Stimulated activated CD4-positive, alpha-beta T cell treated with anti-CD3 and anti-CD28 coated beads, TNF-alpha, amount 100 ng/mL, for 24 hours (primary cell): Measurements from ENCODE around the gene GLRX3.
"Not testable (repeated sequence)": the region's sequence is repeated elsewhere in the genome, so short reads cannot be mapped to it uniquely, and the experiment has no call there.

Source experiments
- DNase-seq, 3 experiments: peaks; one replicate each; pipeline ENCODE4 v3.0.0-alpha.2; 2020; ENCODE audit warnings: low read depth in 3 of 3

GLRX3 gene

DNA sequence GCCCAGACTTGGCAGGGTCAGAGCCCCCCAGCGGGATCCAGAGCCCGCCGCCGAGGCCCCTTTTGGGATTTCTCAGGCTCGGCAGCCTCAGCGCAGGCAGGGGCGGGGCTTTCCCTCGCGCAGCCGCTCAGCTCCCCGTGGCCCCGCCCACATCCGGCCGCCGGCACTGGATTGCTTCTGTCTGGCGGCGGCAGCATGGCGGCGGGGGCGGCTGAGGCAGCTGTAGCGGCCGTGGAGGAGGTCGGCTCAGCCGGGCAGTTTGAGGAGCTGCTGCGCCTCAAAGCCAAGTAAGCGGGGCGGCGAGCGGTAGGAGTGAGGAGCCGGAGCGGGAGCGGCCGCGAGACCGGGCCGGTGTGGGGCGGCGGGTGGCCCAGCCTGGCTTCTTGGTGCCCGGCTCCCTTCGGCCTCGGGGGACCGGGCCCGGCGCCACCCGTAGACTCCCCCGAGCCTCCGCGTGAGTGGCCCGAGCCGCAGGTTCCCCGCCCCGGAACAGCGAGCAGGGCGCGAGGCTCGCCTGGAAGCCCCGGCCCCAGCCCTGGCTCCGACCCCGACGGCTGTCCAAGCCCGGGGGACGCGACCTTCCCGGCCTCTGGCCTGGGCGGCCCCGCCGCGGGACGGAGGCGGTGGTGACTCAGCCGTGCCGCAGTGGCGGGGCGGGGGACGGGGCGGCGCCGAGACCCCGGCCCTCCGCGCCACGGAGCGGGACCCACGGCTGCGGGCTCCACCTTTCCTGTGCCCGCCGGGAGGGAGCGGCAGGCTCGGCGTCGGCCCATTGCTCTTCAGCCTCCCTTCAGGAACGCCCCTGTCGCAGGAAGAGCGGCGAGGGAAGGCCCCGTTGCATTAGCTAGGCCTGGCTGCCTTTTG is at the start of gene GLRX3:
GLRX3 (plus strand) TSS at position 166 of the 864 bp plus-strand sequence; CDS start at position 196, 30 bp downstream.
- DNase-seq, result peak; percentile 77 to 87 (median 80)

- not testable (repeated sequence) for DNase-seq
Observed at GRCh38 chr10:130090565-130090964, 45.6 kb upstream of the GLRX3 start.

GRCh38 chr10:130099344-130099743 is 36.8 kb upstream of the GLRX3 start:
- DNase-seq, result no peak

- no peak for DNase-seq
Observed at GRCh38 chr10:130105724-130106123, 30.5 kb upstream of the GLRX3 start.

GRCh38 chr10:130108146-130108545 is 28.0 kb upstream of the GLRX3 start:
- DNase-seq, result peak in 1 of 3 experiments; percentile 12

GRCh38 chr10:130108934-130109604 is 27.1 kb upstream of the GLRX3 start:
- DNase-seq, result no peak

DNA sequence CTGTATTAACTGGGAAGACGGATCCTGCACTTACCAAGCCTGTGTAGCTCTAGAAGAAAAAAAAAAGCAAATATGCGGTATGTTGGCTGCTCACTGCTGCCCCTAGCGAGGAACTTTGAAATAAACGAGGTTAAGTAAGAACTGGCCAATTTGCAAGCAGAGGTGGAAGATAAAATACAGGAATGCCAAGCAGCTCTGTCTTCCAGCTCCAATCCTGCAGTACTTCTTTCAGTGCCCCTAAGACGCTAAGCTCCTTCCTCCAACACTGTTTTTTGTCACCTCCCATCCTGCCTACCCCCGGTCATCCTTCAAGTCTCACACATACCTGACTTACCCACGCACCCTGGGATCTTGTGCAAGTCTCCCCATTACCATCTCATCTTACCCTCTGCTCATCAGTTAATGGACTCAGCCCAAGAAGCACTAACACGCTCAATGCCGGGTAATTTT is 26.4 kb upstream of the GLRX3 start:
- DNase-seq, result peak; percentile 42 to 66 (median 44)

DNA sequence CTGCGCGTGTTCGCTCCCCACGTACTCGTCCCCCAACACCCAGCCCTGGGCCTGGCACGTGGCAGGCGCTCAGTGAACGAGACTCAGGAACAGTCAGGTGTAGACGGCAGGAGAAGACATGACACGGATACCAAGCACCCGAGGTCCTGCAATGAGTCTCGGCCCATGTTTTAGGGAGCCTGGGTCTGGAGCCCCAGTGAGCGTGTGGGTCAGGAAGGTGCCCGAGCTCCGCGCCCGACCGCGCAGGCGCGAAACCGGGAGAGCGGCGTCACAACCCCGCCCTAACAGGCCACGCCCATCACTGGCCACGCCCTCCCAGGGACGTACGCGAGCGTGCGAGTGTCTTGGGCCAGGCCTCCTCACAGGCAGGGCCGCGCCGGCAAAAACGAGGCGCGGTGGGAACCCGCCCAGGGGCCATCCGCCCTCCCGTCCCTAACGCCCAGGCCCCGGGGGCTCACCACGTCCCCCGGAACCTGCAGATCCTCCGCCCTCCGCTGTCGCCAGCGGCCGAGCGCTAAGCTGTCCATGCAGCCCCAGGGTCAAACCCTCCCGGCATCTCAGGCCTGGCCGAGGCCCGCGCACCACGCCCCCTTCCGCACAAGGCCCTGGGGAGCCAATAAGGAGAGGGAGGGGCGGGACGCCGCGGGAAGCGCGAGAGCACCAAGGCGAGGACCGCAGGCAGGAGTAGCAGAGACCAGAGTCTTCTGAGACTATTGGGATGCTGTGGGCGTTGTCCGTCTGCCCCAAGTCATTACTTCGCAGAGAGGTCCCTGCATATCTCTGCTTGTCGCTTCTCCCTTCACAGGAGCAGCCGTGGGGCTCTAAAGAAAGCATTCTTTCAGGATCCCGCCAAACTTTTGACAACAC is 25.7 kb upstream of the GLRX3 start, which contains the start of gene C10orf143:
C10orf143 (minus strand) TSS at position 585 of the 867 bp plus-strand sequence; CDS start at position 527, 58 bp downstream.
- peak; percentile 95 to 99 (median 96) for DNase-seq

GRCh38 chr10:130111113-130111851 is 24.9 kb upstream of the GLRX3 start:
- DNase-seq, result peak; percentile 80 to 91 (median 91)

DNA sequence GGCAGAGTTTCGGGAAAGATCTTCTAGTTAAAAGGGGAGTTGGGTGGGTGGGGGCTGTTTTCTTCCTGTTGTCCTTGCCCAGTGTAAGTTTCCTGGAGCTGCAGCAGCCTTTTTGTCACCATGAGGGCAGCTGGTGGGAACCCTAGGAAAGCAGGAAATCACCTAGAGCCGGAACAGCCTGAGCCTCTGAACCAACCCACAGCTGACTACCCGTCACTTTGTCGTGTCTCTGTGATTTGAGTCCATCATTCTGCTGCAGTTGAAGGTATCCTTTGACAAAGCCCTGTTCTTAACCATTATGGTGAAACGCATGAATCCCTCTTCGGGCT is 24.4 kb upstream of the GLRX3 start:
- DNase-seq, result peak in 1 of 3 experiments; percentile 13

DNA sequence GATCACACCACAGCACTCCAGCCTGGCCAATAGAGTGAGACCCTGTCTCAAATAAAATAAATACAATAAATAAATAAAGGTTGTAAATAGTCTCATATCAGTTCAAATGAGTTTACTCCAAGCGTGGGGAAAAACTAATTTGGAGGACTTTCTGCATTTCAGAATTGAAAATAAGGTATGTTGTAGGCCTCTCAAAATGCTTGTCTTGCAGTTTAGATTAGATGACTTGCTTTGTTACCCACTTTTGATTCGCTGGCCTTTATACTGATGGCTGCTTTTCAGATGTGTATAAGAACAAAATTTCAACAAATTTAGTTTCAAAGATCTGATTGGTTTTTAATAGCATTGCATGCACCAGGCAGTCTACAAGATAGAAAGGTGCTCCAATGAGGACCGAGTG is 23.4 kb upstream of the GLRX3 start:
- no peak for DNase-seq

GRCh38 chr10:130116942-130117341 is 19.2 kb upstream of the GLRX3 start:
- not testable (repeated sequence) for DNase-seq

GRCh38 chr10:130117535-130117934 is 18.7 kb upstream of the GLRX3 start:
- DNase-seq, result not testable (repeated sequence)

DNA sequence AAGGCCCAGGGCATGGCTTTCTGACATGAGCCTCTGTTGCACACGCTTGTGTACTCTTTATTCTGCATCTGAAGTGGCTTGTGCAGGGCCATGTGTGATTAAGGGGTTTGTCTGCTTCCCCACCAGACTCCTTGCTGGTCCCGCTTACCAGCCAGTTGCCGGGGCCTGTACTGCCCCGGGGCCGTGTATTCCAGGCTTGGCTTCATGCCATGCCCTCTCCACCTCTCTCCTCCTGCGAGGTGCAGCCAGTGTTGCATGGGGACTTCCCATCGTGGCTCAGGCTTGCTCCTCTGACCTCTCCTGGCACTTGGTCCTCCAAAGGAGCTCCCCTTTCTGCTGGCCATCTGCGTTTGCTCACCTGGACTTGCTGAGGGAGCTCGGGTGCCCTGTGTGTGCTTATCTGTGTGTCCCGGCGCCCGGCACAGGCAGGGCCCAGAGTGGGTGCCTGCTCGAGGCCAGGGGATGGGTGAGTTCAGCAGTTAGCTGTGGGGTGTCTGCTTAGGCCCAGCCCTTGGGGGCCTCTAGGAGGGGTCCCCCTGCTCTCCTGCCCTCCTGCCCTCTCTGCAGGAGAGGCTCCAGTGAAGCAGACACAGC is 14.6 kb upstream of the GLRX3 start:
- no peak for DNase-seq

GRCh38 chr10:130127364-130128061 is 8.7 kb upstream of the GLRX3 start:
- peak in 1 of 3 experiments; percentile 38 for DNase-seq

GRCh38 chr10:130128062-130128781 is 8.0 kb upstream of the GLRX3 start:
- DNase-seq, result no peak

DNA sequence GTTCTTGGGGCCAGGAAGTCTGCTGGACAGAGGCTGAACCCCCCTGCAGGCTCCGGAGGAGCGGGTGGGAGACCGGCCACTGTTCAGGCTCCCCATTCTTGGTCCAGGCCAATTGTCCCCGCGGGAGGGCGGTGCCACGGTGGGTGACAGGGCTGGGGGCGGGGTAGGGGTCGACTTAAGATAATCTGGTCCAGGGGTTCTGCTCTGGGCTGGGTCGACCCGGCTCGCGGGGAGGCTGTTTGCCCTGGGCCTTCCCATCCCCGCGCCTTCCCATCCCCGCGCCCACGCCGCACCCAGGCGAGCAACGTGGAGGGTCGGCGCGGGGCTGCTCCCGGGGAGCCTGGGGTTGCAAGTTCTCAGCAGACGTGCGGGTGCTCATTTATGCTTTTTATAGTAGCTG is 7.3 kb upstream of the GLRX3 start:
- DNase-seq, result no peak

DNA sequence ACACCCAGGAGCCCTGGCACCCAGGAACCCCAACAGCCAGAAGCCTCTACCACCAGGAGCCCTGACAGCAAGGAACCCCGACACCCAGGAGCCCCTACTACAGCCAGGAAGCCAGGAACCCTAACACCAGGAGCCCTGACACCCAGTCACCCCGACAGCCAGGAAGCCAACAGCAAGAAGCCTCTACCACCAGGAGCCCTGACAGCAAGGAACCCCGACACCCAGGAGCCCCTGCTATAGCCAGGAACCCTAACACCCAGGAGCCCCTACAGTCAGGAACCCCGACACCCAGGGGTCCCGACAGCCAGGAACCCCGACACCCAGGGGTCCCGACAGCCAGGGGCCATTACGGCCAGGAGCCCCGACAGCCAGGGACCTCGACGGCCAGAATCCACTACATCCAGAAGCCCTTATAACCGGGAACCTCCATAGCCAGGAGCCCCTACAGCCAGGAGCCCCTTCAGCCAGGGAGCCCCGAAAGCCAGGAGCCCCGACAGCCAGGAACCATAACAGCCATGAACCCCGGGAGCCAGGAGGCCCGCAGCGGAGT is 440 bp upstream of the GLRX3 start:
- no peak for DNase-seq

DNA sequence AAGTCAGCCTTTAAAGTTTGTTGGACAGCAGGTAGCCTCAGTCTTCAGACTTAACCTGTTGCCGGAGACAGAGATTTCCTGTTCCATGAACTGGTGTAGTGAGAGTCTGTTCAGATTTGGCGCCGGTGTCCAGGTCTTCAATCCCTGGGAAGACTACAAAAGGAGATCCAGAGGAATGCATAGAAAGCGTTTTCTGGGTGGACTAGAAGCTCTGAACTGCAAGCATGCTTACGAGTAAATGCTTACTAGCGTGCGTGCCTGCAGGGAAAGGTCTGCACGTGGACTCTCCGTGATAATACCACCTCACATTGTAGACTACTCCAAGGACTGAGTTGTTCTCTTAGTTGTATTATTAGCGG is 878 bp downstream of the GLRX3 start:
- no peak for DNase-seq
